Measurements from ENCODE around the gene TRIM44. TPM values are rescaled to one million over a fixed set of nuclear protein-coding genes. Genes with fewer than 3 reads are reported as not detected.
"Not testable (repeated sequence)": the region's sequence is repeated elsewhere in the genome, so short reads cannot be mapped to it uniquely, and the experiment has no call there.

The TRIM44 gene
- polyA plus RNA-seq, 1 experiment = 62.0 TPM

- TF ChIP-seq, protein P1, sequence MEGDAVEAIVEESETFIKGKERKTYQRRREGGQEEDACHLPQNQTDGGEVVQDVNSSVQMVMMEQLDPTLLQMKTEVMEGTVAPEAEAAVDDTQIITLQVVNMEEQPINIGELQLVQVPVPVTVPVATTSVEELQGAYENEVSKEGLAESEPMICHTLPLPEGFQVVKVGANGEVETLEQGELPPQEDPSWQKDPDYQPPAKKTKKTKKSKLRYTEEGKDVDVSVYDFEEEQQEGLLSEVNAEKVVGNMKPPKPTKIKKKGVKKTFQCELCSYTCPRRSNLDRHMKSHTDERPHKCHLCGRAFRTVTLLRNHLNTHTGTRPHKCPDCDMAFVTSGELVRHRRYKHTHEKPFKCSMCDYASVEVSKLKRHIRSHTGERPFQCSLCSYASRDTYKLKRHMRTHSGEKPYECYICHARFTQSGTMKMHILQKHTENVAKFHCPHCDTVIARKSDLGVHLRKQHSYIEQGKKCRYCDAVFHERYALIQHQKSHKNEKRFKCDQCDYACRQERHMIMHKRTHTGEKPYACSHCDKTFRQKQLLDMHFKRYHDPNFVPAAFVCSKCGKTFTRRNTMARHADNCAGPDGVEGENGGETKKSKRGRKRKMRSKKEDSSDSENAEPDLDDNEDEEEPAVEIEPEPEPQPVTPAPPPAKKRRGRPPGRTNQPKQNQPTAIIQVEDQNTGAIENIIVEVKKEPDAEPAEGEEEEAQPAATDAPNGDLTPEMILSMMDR (IDR thresholded peaks at IDR 0.05; ENCODE audit: insufficient read depth, low read depth, low read length) = no peak
- ChIA-PET CTCF (no interaction called here), POLR2A (no interaction called here)
- H3K36me3 ChIP-seq (ENCODE audit: control insufficient read depth, insufficient read depth, low read length) = no peaks in the 10 kb centered on the region
- no peak for DNase-seq (ENCODE audit: low read depth)
- peaks cover 2% of the 10 kb centered on the region; the same call in 1 of the 2 replicates for H3K27me3 ChIP-seq (ENCODE audit: control insufficient read depth, insufficient read depth, low read length)
- no peak overlapping the region for H3K4me3 ChIP-seq (ENCODE audit: low read depth, low read length)
Measured at GRCh38 chr11:35857922-35858321, 195.3 kb downstream of the TRIM44 start.

DNA sequence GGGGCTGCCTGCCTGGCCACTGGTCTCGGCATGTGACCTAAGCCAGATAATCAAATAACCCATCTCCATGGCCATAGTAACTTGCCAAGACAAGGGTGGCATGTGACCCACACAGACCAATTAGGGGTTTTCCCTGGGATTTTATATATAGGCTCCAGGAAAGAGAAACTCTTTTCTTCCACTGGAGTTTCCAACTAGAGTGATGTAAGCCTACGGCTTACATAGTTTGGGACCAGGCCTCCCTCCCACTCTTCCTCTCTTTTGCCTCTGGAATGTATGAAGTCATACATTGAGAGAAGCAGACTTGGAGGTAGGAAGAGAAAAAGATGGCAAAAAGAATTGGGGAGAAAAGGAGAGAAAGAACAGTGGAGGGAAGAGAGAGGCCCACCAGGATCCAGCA, 196.7 kb downstream of the TRIM44 start:
- ChIA-PET CTCF (no interaction called here), POLR2A (no interaction called here)
- TF ChIP-seq, protein P1 (IDR thresholded peaks at IDR 0.05; ENCODE audit: insufficient read depth, low read depth, low read length) = no peak
- Histone ChIP-seq H3K36me3 (ENCODE audit: control insufficient read depth, insufficient read depth, low read length) (no peaks in the 10 kb centered on the region), H3K27me3 (ENCODE audit: control insufficient read depth, insufficient read depth, low read length) (peaks cover 2% of the 10 kb centered on the region; the same call in 1 of the 2 replicates), H3K4me3 (ENCODE audit: low read depth, low read length) (no peak overlapping the region)
- no peak for DNase-seq (ENCODE audit: low read depth)

DNA sequence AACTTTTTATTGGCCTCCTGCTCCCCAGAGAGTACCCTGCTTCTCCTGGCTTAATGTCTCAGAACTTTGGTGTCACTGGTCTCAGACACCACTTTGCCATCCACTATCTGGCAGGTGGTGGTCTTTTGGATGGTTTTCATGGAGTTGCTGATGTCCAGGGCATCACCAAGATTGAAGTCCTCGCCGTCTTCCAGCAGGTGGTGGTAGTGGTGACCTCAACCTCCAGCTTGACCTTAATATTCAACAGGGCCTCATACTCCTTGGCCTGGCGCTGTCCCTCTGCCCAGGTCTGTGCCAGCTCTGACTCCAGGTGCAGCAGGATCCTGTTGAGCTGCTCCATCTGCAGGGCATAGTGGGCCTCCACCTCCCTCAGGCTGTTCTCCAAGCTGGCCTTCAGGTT, 197.6 kb downstream of the TRIM44 start:
- H3K36me3 ChIP-seq (ENCODE audit: control insufficient read depth, insufficient read depth, low read length); CTCF ChIA-PET; H3K4me3 ChIP-seq (ENCODE audit: low read depth, low read length); POLR2A ChIA-PET; H3K27me3 ChIP-seq (ENCODE audit: control insufficient read depth, insufficient read depth, low read length); DNase-seq (ENCODE audit: low read depth): not testable (repeated sequence)

- H3K27me3 ChIP-seq (ENCODE audit: control insufficient read depth, insufficient read depth, low read length) = 0 out of 2 replicates have a peak, but pooled peaks cover 2% of the 10 kb centered on the region
- TF ChIP-seq, protein P1 (IDR thresholded peaks at IDR 0.05; ENCODE audit: insufficient read depth, low read depth, low read length) = no peak
- DNase-seq (ENCODE audit: low read depth) = no peak
- CTCF ChIA-PET = interaction anchor here (1.4 kb wide), 1 partner anchor 39 kb away, joined by 5 read pairs; no protein-coding TSS in a partner anchor
- H3K4me3 ChIP-seq (ENCODE audit: low read depth, low read length) = no peak overlapping the region
- no peaks in the 10 kb centered on the region for H3K36me3 ChIP-seq (ENCODE audit: control insufficient read depth, insufficient read depth, low read length)
- POLR2A ChIA-PET = no interaction called here
Measured at GRCh38 chr11:35861191-35861590, 198.6 kb downstream of the TRIM44 start.

DNA sequence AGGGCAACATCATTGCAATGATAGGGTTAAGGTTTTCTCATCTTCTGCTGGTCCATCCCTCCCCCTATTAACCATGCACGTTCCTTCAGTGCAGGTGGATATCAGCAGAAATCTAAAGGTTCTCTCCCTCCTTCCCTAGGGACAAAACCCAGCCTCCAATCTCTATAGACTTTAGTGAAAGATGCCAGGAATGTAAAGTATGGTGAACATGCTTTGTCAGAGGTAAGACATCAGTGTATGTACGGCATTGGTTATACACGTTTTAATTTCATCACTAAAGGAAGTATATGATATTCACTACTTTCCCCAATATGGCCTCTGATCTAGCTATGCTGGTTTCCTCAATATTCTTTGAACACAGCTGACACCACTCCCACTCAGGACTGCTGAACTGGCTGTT, 200.1 kb downstream of the TRIM44 start:
- Histone ChIP-seq H3K36me3 (ENCODE audit: control insufficient read depth, insufficient read depth, low read length) (no peaks in the 10 kb centered on the region), H3K4me3 (ENCODE audit: low read depth, low read length) (no peak overlapping the region), H3K27me3 (ENCODE audit: control insufficient read depth, insufficient read depth, low read length) (no peaks in the 10 kb centered on the region)
- ChIA-PET CTCF (interaction anchor here (1.0 kb wide), 1 partner anchor 10 kb away, joined by 4 read pairs; no protein-coding TSS in a partner anchor), POLR2A (no interaction called here)
- TF ChIP-seq, protein P1 (IDR thresholded peaks at IDR 0.05; ENCODE audit: insufficient read depth, low read depth, low read length) = no peak
- no peak for DNase-seq (ENCODE audit: low read depth)

GRCh38 chr11:35864131-35864530, 201.6 kb downstream of the TRIM44 start:
- TF ChIP-seq, protein P1 (IDR thresholded peaks at IDR 0.05; ENCODE audit: insufficient read depth, low read depth, low read length) = no peak
- Histone ChIP-seq H3K4me3 (ENCODE audit: low read depth, low read length) (no peak overlapping the region), H3K27me3 (ENCODE audit: control insufficient read depth, insufficient read depth, low read length) (no peaks in the 10 kb centered on the region), H3K36me3 (ENCODE audit: control insufficient read depth, insufficient read depth, low read length) (no peaks in the 10 kb centered on the region)
- DNase-seq (ENCODE audit: low read depth) = no peak
- POLR2A ChIA-PET = no interaction called here
- CTCF ChIA-PET = no interaction called here
